22Rv1 (cell line): ENCODE measurements around the gene TMX1.

Experiments used
- ZFX ChIP-seq: fragments of 450-650 bp; IDR thresholded peaks from 2 replicates; pipeline ENCODE4 v1.6.1; 2017; ENCODE audit warnings: antibody characterized with exemption, borderline replicate concordance
- TF ChIP-seq, protein P1 (sequence below): fragments of 450-650 bp; IDR thresholded peaks from 2 replicates; pipeline ENCODE4 v1.5.1; 2017; ENCODE audit warnings: mild to moderate bottlenecking

DNA sequence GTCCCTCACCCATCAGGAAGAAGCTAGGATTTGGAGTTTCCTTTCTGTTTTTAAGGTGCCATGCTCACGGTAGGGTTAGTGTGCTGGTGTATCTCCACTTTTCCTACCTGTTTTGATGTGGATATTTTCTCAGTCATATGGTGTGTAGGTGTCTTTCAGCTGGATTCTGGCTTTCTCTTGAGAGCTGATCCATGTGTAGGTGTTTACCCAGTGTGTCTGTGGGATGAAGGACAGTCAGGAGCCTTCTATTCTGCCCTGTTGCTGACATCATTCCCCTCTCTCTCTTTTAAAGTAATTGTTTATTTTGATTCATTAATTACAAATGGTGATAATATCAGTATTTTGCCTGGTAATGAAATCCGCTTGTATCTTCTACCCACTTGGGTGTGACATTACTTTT lies 22.8 kb downstream of the TMX1 start:
- TF ChIP-seq, protein P1, sequence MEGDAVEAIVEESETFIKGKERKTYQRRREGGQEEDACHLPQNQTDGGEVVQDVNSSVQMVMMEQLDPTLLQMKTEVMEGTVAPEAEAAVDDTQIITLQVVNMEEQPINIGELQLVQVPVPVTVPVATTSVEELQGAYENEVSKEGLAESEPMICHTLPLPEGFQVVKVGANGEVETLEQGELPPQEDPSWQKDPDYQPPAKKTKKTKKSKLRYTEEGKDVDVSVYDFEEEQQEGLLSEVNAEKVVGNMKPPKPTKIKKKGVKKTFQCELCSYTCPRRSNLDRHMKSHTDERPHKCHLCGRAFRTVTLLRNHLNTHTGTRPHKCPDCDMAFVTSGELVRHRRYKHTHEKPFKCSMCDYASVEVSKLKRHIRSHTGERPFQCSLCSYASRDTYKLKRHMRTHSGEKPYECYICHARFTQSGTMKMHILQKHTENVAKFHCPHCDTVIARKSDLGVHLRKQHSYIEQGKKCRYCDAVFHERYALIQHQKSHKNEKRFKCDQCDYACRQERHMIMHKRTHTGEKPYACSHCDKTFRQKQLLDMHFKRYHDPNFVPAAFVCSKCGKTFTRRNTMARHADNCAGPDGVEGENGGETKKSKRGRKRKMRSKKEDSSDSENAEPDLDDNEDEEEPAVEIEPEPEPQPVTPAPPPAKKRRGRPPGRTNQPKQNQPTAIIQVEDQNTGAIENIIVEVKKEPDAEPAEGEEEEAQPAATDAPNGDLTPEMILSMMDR = no peak
- no peak for TF ChIP-seq ZFX
